Bronchial epithelial cell (primary cell): Measurements from ENCODE around the gene RETREG1. TPM values are rescaled to one million over a fixed set of nuclear protein-coding genes. Genes with fewer than 3 reads are reported as not detected.
"Not testable (repeated sequence)": the region's sequence is repeated elsewhere in the genome, so short reads cannot be mapped to it uniquely, and the experiment has no call there.

ENCODE experiments used
- DNase-seq: peaks from one replicate; pipeline ENCODE4 v3.0.0-alpha.2; 2010; ENCODE audit warnings: low read depth
- FAIRE-seq: peaks from 2 replicates; lab custom pipeline; 2011; peaks lifted over from hg19 to GRCh38; lab: Jason Lieb, UNC
- H3K27me3 ChIP-seq: 2 replicates; pipeline ENCODE4 v1.5.1; 2011; ENCODE audit warnings: low read length; ENCODE audit not compliant: control insufficient read depth, insufficient read depth
- H3K36me3 ChIP-seq: 2 replicates; pipeline ENCODE4 v1.5.1; 2011; ENCODE audit warnings: low read length; ENCODE audit not compliant: control insufficient read depth, insufficient read depth
- H3K4me3 ChIP-seq: 2 replicates; pipeline ENCODE4 v1.5.1; 2011; ENCODE audit warnings: mild to moderate bottlenecking, low read depth, low read length, control low read depth
- CTCF ChIP-seq: IDR thresholded peaks from 2 replicates; pipeline ENCODE4 v1.5.1; 2011; ENCODE audit warnings: mild to moderate bottlenecking, moderate library complexity, low read length, control low read depth, inconsistent platforms; ENCODE audit not compliant: insufficient read depth, severe bottlenecking
- total RNA-seq: library from RNA; depleted of rRNA; stranded (reverse); fragments of >200 nt; gene quantifications from 2 replicates; pipeline ENCODE4 v1.2.1, GENCODE V29; 2014

The RETREG1 gene
- total RNA-seq, 1 donor from 2014 or later: 0.53 TPM

GRCh38 chr5:16548115-16548514 lies 68.7 kb downstream of the RETREG1 start:
- Histone ChIP-seq H3K4me3 (no peak overlapping the region), H3K27me3 (no peaks in the 10 kb centered on the region), H3K36me3 (no peaks in the 10 kb centered on the region)
- FAIRE-seq (no peak), DNase-seq (no peak)
- no peak for TF ChIP-seq CTCF

GRCh38 chr5:16547200-16547842 lies 69.5 kb downstream of the RETREG1 start:
- TF ChIP-seq CTCF: no peak
- Histone ChIP-seq H3K27me3 (no peaks in the 10 kb centered on the region), H3K36me3 (no peaks in the 10 kb centered on the region), H3K4me3 (no peak overlapping the region)
- FAIRE-seq (no peak), DNase-seq (no peak)

GRCh38 chr5:16546732-16547131 lies 70.1 kb downstream of the RETREG1 start:
- no peaks in the 10 kb centered on the region for H3K27me3 ChIP-seq
- H3K36me3 ChIP-seq: no peaks in the 10 kb centered on the region
- DNase-seq (no peak), FAIRE-seq (no peak)
- H3K4me3 ChIP-seq: no peak overlapping the region
- no peak for TF ChIP-seq CTCF

GRCh38 chr5:16544607-16545374 lies 72.0 kb downstream of the RETREG1 start:
- DNase-seq (peak; percentile 58), FAIRE-seq (no peak)
- no peak overlapping the region for H3K4me3 ChIP-seq
- H3K36me3 ChIP-seq: no peaks in the 10 kb centered on the region
- no peaks in the 10 kb centered on the region for H3K27me3 ChIP-seq
- no peak for TF ChIP-seq CTCF

- H3K27me3 ChIP-seq, H3K36me3 ChIP-seq, FAIRE-seq, H3K4me3 ChIP-seq: not testable (repeated sequence)
- DNase-seq: peak; percentile 48
These were observed 73.6 kb downstream of the RETREG1 start for GRCh38 chr5:16543206-16543605.

DNA sequence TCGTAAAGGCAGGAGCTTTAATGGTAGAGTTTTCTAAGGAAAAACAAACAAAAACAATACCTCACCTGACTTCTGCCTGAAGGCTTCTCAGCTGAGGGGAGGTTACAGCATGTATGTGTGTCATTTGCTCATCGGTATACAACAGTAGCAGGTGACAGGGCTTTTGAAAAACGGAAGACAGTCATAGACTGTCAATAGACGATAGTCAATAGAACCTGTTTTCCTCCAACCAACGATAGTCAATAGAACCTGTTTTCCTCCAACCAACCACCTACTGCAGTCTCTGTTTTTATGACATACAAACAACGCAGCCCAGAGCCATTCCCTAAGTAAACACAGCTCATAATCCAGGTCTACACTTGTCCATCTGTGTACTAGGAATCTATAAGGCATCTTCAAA lies 74.6 kb downstream of the RETREG1 start:
- FAIRE-seq (no peak), DNase-seq (peak; percentile 64)
- Histone ChIP-seq H3K4me3 (no peak overlapping the region), H3K36me3 (no peaks in the 10 kb centered on the region), H3K27me3 (no peaks in the 10 kb centered on the region)
- TF ChIP-seq CTCF: no peak

GRCh38 chr5:16541592-16541991 lies 75.2 kb downstream of the RETREG1 start:
- H3K27me3 ChIP-seq, FAIRE-seq, H3K4me3 ChIP-seq, H3K36me3 ChIP-seq, DNase-seq: not testable (repeated sequence)
